ENCODE measurements around the gene SRRD.
A peak's percentile ranks its signal among the peaks of the same experiment; 100 is the strongest.

The SRRD gene

GRCh38 chr22:26481694-26482093 is 2.0 kb upstream of the SRRD start:
- peak; percentile 79 for FAIRE-seq
- DNase-seq (ENCODE audit: insufficient read length, low spot score) = no peak

GRCh38 chr22:26482161-26482560 is 1.5 kb upstream of the SRRD start:
- DNase-seq (ENCODE audit: insufficient read length, low spot score) (no peak), FAIRE-seq (peak; percentile 53)

GRCh38 chr22:26483043-26483438 is 636 bp upstream of the SRRD start:
- FAIRE-seq = peak; percentile 52
- no peak for DNase-seq (ENCODE audit: insufficient read length, low spot score)

DNA sequence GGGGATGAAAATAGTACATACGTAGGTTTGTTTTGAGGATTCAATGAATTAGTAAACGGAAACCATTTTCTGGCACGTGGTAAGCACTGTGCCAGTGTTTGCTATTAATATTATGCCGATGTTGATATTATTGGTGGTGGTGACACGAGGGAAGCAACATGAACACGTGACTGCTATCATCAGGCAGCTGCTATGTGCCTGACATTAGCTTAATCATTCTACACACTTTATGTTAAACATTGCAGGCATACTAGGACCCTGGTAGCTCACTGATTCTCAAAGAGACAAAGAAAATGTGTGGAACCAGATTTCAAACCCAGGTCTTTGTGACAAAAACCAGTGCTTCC is 656 bp downstream of the SRRD start:
- peak; percentile 47 for FAIRE-seq
- no peak for DNase-seq (ENCODE audit: insufficient read length, low spot score)

GRCh38 chr22:26485013-26485412 is 1.3 kb downstream of the SRRD start:
- DNase-seq (ENCODE audit: insufficient read length, low spot score) (no peak), FAIRE-seq (no peak)

- DNase-seq (ENCODE audit: insufficient read length, low spot score) (no peak), FAIRE-seq (no peak)
Observed at GRCh38 chr22:26485806-26486390, 2.2 kb downstream of the SRRD start.

DNA sequence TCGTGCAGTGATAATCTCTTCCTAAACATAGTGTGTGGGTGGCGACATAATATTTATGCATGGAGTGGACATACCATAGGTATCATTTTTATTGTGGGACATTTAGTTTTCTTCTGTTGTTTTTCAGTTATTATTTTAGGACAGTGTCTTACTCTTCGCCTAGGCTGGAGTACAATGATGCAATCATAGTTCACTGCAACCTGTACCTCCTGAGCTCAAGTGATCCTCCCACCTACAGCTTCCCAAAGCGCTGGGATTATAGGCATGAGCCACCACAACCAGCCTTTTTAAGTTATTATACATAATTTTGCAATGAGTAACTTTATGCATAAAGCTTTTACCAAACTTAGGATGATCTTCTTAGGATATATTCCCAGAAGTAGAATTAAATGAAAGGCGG is 2.7 kb downstream of the SRRD start:
- no peak for DNase-seq (ENCODE audit: insufficient read length, low spot score)
- FAIRE-seq = no peak

- DNase-seq (ENCODE audit: insufficient read length, low spot score) = no peak
- FAIRE-seq = no peak
Observed at GRCh38 chr22:26487996-26488395, 4.3 kb downstream of the SRRD start.

- FAIRE-seq (no peak), DNase-seq (ENCODE audit: insufficient read length, low spot score) (no peak)
Observed at GRCh38 chr22:26489447-26490036, 5.9 kb downstream of the SRRD start.

- FAIRE-seq (no peak), DNase-seq (ENCODE audit: insufficient read length, low spot score) (no peak)
Observed at GRCh38 chr22:26492220-26492619, 8.5 kb downstream of the SRRD start.

- FAIRE-seq = no peak
- DNase-seq (ENCODE audit: insufficient read length, low spot score) = no peak
Observed at GRCh38 chr22:26494506-26494905, 10.8 kb downstream of the SRRD start.

- DNase-seq (ENCODE audit: insufficient read length, low spot score) (no peak), FAIRE-seq (no peak)
Observed at GRCh38 chr22:26496456-26496855, 12.8 kb downstream of the SRRD start.

DNA sequence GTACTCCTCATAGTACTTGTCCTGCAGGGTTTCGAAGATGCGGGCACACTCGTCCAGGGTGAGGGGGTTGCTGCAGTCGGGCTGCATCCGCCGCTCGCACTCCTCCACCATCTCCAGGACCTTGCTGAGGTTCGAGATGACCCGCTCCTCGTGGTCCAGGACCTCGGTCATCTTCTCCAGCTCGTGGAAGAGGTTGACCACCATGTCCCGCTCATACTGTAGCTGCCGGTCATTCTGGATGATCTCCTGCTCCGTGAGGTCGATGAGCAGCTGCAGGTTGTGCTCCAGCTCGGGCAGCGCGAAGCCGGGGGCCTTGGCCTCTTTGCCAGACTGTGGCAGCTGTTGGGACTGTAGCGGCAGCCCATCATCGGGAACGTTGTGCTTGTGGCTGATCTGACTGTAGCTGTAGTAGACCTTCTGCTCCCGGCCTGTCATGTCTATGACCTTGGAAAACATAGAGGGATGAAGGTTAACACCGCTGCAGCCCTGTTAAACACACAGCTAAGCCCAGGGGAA is 15.6 kb downstream of the SRRD start:
- FAIRE-seq (no peak), DNase-seq (ENCODE audit: insufficient read length, low spot score) (no peak)

GRCh38 chr22:26501996-26502395 is 18.3 kb downstream of the SRRD start:
- no peak for FAIRE-seq
- DNase-seq (ENCODE audit: insufficient read length, low spot score) = no peak

DNA sequence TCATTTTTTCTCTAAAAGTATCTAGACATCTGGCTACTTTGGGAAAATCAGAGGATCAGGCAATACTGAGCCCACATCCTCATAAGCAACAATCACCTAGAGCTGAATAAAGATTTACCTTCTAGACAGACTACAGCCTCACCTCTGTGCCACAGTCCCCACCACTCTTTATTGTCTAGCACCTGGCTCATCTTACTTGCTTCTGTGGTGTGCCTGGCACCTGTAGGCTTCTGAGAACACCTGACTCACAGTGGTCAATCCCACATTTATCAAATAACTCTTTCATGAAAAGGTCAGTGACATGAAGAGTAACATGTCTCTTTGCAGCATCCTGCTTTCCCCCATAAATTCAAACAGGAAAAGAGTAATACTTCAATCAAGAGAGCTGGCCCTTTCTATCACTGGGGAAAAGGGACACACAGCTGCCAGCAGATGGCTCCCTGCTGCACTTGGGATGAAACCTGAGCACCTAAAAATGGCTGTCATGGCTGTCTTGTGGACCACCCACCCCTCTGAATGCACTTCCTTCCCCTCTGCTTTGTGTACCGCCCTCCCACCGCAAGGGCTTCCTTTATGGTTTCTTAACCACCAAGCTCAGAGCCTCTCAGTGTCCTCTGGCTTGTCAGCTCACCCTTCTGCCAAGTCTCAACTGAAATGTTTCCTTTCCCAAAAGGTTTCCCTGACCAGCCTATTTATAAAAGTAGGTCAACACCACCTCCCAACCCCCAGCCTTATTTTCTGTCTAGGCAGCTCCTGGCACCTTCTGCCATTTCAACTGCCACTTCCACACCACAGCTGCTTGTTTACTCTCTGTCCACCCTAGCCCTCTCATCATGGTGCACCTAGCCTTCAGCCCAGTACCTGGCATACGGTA is 19.2 kb downstream of the SRRD start:
- peak; percentile 87 for FAIRE-seq
- DNase-seq (ENCODE audit: insufficient read length, low spot score) = peak; percentile 46

GRCh38 chr22:26503758-26504157 is 20.1 kb downstream of the SRRD start:
- DNase-seq (ENCODE audit: insufficient read length, low spot score) (no peak), FAIRE-seq (no peak)

- DNase-seq (ENCODE audit: insufficient read length, low spot score) (no peak), FAIRE-seq (no peak)
Observed at GRCh38 chr22:26508148-26508547, 24.5 kb downstream of the SRRD start.

- FAIRE-seq (peak; percentile 88), DNase-seq (ENCODE audit: insufficient read length, low spot score) (peak; percentile 93)
Observed at GRCh38 chr22:26512149-26512793, 28.6 kb downstream of the SRRD start, which contains the start of gene TFIP11. Gene TFIP11 (minus strand): TSS chr22:26512473. CDS start chr22:26510272, 2,201 bp downstream.

- FAIRE-seq (no peak), DNase-seq (ENCODE audit: insufficient read length, low spot score) (no peak)
Observed at GRCh38 chr22:26513838-26514237, 30.2 kb downstream of the SRRD start.

DNA sequence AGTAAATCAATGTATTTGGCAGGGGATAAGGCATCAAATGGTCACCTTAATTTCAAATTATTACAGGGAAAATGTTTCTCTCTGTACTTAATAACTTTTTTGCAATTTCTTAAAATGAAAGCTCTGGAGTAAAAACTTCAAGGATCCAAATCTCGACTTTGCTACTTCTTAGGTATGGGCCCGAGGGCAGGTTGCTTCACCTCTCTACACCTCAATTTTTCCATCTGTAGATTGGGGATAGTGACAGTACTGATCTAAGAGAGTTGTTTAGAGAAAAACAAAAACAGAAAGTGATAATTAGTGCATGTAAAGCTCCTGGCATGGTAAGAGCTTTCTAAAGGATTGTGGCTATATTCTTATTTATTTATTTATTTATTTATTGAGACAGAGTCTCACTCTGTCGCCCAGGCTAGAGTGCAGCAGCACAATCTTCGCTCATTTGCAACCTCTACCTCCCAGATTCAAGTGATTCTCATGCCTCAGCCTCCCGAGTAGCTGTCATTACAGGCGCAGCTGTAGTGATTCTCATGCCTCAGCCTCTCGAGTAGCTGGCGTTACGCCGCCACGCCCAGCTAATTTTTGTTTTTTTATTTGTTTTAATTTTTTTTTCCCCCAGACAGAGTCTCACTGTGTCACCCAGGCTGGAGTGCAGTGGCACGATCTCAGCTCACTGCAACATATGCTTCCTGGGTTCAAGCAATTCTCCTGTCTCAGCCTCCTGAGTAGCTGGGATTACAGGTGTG is 30.9 kb downstream of the SRRD start:
- no peak for FAIRE-seq
- DNase-seq (ENCODE audit: insufficient read length, low spot score) = no peak

- FAIRE-seq = no peak
- DNase-seq (ENCODE audit: insufficient read length, low spot score) = no peak
Observed at GRCh38 chr22:26515931-26516330, 32.3 kb downstream of the SRRD start.
